KG1 (cell line): ENCODE data around the gene MNX1.

Source experiments
- DNase-seq: peaks from one replicate; lab custom pipeline; 2025; lab: John Stamatoyannopoulos, UW

MNX1 gene

DNA sequence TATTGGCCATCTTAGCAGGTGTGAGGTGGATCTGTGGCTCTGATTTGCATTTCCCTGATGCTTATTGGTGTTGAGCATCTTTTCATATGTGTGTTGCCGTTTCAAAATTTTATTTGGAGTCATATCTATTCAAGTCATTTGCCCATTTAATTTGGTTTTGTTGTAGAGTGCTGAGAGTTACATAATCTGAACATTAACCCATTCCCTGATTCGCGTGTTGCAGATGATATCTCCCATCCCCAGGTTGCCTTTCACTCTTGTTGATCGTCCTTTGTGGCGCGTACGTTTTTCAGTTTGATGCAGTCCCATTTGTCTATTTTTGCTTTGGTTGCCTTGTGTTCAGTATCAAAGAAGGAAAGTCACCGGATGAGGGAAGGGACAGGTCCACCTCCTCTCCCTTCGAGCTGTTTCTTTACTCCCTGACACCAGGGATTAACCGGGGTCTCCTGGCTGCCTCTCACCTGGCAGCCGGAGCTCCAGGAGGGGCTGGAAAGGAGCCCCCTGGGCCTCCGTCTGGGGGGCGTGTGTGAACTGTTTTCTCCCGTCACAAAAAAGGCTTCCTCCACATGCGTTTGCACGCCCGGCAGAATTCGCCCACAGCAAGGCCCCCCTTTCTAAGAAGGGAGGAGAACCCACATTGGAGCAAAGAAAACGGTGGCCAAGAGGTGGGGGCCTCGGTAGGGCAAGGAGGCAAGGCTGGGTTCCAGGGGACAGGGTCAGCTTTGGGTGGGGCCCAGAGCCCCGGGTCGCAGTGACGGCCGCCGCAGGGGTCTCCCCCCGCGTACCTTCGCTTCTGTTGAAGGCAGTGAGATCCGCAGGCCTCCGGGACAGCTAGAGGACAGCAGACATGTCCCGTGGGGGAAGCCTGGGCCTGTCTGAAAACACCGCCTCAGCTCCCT is 8.3 kb downstream of the MNX1 start:
- no peak for DNase-seq

DNA sequence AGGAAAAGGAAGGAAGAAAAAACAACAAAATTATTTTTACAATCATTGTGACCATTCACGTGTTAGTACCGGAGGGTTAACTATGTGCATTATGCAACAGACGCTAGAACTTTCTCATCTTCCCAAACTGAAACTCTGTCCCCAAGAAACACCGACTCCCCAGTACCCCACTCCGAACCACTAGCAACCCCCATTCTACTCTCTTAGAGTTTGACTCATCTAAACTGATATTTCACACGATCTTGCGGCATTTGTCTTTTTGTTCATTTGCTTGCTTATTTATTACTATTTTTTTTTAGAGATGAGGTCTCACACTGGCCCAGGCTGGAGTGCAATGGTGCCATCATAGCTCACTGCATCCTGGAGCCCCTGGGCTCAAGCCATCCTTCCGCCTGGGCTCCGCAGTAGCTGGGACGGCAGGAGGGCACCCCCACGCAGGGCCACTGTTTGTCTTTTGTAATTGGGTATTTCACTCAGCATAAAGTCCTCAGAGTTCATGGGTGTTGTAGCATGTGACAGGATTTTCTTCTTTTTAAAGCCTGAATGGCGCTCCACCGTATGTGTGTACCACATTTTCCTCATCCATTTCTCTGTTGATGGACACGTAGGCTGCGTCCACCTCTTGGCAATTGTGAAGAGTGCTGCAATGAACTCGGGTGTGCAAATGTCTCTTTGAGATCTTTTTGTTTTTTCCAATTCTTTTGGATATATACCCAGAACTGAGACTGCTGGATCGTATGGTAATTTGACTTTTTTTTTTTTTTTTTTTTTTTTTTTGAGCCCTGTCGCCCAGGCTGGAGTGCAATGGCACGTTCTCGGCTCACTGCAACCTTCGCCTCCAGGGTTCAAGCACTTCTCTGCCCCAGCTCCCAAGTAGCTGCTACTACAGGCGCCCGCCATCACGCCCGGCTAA is 9.5 kb downstream of the MNX1 start:
- DNase-seq, result no peak

DNA sequence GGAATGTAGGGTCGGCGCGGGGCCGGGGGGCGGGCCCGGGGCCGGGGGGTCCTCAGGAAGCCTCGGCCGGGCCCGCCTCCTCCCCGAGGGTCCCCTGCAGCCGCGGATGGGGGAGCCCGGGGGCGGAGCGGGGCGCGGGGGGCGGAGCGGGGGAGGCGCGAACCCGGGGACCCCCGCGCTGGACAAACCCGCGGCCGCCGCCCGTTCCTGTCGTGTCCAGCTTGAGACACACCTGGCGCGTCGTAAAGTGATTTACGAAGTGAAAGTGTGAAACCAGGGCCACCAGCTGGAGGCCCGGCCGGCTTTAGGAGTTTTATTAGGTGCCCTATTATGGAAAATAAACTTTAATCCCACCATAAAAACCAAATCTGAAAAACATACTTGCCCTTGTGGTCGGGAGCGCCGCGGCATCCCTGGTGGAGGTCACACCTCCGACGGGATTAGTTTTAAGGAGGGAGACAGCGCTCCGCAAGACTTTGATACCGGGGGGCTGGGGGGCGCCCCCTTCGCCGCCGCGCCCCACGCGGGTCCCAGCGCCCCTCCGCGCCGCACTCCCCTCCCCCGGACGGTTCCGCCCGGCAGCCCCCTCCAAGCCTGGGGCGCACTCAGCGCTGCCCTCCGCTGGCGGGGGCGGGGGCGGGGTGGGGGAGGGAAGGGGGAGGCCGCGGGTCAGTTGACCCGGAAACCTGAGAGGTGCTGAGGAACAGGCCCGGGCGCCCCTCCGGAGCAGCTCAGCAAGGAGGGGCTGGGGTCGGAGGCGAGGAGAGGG is 10.3 kb downstream of the MNX1 start:
- no peak for DNase-seq

DNA sequence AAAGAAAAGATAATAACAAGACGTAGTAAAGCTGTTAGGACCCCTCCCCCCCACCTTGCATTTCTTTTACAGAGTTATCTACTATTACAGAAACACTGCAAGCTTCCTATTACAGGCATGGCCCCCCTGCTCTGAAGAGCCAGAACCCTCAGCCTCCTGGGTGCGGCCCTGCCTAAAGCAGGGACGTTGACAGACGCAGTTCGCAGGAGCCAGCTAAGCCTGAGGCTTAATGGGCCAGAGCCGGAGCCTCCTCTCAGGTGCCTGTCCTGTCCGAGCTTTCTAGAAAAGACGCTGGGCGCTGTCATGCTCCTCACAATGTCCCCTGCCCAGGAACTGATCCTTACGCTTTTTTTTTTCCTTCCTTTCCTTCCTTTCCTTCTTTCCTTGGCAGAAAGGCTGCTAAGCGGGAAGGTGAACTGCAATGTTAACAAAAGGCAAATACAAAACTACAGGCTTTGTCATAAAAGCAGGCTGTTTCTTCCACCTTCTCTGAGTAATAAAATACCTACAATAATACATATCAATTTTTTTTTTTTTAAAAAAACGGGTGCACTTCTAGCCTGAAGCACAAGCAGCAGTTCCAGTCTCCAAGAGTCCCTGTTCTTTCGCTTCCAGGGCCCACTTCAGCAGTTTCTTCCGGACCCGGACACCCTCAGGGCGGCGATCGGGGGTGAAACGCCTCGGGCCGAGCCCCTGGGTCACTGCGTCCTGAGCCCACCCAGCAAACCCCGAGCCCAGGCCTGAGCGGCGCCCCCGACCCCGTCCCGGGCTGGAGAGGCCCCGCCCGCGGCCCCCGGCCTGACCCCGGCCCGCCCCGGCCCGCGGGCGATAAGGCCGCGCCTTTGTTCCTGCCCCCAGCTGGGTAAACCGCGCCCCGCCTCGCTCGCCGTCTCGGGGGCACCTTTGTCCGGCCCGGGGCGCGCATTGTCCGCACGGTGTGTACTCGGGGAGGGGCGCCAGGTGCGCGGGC is 11.2 kb downstream of the MNX1 start:
- no peak for DNase-seq

DNA sequence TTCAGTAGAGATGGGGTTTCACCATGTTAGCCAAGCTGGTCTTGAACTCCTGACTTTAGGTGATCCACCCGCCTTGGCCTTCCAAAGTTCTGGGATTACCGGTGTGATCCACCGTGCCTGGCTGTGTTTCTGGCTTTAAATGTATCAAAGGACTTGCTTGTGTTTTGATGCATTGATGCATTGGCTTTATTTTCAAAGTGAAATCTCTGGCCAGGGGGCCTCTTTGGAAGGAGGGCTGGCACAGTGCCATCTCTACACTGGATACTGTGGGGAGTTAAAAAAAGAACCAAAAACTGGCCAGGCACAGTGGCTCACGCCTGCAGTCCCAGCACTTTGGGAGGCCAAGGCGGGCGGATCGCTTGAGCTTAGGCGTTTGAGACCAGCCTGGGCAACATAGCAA is 16.0 kb downstream of the MNX1 start:
- DNase-seq, result no peak

DNA sequence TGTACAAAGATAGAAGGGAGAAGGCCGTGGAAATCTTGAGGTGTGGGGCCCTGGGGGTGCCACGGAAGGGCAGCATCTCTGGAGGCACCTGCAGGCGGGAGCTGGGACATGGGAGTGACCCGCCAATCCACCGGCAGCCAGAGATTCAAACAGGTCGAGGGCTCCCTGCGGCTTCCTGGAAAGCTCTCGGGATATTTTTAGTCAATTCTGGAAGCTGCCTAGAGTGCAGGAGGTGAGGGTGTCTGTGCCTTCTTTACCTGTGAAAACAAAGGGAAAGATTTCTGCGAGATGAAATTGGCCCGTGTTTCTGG is 16.6 kb downstream of the MNX1 start:
- no peak for DNase-seq

DNA sequence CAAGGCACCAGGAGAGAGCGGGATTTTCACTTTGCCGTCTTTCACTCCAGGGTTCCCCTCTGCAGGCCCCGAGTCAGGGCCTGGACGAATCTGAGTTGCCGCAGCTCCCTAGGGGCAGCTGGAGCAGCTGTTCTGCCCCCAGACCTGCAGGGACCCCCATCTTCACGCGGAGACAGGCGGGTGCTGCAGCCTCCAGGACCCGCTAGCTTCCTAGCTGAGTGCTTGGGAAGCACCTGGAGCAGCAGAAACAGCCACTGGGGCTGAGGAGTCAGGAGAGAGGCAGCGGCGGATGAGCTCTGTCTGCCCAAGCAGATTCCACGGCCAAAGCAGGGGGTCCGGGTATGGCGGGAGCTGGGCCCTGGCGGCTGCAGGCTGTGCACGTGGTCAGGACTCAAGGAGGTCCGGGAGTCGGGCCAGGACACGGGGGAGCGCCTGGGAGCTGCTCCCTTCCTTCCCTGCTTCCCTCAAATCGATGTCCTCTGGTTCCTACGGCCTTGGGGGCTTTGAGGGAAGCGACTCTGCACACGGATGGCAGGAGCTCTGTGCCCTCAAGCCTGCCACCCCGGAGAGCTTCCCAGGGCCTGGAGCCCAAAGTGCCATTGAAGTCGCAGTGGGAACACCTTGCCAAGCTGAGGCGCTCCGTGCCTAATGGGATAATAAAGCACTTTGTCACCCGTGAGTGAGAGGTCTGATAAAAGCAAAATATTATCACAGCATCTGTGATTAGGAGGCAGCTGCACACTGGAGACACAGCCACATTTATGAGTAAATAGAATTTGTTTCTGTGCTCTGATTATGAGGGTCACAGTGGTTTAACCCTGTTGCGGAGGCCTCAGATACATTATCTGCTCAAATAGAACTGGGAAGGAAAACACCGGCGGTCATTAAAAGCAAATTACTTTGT is 17.2 kb downstream of the MNX1 start:
- DNase-seq, result no peak

DNA sequence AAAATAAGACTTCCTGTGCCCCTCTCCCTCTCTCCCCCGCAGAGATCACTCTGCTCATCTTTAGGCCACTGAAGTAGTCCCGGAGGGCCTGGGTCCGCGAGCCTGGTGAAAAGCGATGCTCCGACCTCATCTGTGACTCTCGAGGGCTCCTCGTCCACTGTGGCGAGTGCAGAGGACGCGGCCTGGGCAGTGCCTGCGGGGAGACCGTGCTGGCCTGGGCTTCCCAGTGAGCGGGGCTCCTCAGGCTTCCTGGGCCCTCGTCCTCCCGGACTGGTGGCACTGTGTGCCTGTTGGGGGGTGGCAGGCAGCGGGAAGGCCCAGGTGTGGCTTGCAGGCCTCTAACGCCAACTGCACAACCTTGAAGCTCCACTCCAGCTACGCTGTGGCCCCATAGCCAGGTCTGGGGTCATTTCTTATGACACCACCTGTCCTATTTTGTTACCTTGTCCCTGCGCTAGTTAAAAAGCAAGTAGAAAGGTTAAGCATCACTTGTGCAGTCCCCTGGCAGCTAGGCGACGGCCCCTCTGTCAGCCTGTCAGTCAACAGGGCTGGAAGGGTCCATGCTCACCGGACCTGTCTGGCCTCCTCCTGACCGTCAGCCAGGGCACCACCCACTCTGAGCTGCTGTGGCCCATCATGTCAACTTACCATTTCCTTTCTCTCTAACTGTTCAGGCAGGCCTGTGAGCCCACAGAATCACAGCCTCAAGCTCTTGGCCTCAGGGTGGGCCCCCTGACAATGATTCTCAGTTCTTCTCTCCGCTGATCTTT is 20.5 kb downstream of the MNX1 start:
- no peak for DNase-seq

DNA sequence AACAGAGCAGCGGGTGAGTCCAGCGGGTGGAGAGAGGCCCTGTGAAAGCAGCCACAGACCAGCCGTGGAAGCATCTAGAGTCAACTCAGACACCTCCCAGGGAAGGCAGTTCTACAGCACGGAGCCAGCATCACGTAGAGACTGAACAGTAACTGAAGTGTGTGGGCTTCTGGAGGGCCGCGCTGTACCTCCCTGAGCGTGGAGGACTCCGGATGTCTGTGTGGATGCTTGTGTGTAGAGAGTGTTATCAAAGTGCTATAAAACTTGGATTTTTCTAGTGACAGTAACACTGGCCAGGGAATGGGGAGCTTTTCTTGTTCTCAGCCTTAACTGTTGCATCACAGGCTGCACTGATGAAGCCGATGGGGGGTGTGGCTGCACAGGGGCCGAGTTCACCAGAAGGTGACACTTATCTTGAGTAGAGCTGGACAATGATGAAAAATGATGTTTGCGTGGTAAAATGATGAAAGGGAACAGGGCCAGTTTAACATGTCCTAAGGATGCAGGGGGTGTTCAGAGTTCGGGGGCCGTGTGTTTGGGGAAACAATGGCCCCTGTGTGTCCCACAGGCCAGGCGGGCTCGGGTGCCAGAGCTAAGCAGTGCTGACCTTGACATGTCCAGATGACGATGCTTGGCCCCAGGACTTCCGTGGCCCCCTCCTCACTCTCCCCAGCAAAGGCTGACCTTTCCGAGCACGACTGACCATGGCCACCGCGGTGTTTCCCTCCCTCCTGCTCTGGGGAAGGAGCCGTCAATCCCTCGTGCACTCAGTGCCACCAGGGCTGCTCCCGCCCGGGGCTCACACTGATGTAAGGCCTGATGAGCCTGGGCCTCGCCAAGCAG is 21.9 kb downstream of the MNX1 start:
- DNase-seq, result no peak

DNA sequence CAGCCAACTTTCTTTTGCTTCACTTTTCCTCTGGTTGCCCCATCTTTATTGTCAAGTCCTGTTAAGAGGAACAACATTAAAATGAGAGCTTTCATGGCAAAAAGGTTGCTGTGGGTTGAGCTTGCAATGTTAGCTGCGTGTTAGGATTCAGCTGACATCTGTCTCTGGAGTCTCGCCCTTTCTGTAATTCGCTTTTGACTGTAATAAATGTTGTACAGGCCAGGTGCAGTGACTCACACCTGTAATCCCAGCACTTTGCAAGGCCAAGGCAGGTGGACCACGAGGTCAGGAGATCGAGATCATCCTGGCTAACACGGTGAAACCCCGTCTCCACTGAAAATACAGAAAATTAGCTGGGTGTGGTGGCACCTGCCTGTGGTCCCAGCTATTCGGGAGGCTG is 24.1 kb downstream of the MNX1 start:
- no peak for DNase-seq

DNA sequence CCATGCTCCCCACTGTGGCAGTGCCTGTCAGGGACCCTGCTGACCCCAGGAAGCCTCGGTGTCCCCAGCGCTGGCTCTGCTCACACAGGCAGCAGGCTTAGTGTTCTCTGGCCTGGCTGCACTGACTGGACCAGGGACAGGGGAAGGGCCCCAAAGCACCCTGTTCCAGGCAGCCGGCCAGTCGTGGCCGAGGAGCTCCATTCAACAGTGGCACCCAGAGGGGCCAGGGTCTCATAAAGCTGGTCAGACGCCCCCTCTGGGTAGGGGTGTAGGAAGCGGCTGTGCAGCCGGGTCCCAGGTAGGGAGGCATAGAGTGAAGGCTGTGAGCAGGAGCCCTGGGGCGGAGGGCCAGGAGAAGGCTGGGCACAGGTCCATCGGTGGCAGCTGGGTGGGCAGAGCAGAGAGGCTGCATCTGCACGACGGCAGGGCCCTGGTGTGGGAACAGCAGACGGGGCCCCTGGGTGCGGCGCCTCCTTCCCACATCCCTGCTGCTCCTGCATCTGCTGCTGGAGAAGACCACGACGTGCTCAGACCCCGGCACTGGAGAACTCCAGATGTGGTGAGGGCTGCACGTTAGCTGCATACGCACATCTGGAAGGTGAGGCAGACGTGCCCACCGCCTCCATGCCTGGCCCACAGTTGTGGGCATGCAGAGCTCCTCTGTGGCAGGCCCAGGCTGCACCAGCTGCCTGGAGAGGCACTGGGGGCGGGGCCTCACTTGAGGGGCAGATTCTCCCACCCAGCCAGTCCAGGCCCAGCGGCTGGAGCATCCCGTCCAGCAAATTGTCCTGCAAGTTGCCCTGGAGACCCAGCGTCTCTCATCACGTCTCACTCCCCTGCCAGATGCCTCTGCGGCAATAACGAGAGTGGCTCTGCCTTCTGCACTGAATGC is 25.1 kb downstream of the MNX1 start:
- no peak for DNase-seq

DNA sequence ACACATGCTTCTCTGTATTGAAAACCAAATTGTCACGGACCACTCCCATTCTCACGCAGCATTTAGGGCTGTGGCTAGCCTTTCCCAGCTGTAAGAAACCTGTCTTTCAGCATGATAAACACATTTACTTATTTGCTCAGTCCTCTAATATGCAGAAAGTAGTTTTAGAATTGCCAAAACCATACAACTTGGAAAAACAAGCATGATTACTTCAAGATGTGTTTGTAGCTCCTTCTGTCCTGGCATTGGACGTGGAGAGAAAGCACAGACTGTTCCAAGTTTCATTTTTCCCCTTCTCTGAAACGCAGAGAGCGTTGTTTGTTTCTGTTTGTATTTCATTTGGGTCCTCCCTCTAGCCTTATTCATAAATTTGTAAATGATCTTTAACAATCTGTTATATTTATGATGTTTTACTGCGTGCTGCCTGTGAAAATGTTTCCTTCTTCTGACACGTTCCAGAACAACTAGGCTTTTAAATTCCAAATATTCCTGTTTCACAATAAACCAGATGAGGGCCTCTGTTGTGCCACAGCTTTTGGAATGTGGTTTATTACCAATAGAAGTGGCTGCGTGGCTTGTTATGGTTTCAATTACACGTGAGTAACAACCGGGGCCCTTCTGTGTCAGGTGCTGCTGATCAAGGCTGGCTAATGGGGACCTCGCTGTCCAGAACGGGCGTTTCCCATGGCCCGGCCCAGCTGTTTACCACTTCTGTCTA is 26.1 kb downstream of the MNX1 start:
- DNase-seq, result no peak

DNA sequence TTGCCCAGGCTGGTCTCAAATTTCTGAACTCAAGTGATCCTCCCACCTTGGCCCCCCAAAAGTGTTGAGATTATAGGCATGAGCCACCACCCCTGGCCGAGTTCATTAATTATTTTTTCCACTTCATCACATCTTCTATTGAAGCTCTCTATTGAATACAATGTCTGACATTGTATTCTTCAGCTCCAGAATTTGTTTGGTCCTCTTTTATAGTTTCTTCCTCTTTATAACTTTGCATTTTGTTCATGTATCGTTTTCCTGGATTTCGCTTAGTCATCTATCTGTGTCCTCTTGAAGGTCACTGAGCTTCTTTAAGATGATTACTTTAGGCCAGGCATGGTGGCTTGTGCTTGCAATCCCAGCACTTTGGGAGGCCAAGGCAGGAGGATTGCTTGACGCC is 30.8 kb downstream of the MNX1 start:
- DNase-seq, result no peak

DNA sequence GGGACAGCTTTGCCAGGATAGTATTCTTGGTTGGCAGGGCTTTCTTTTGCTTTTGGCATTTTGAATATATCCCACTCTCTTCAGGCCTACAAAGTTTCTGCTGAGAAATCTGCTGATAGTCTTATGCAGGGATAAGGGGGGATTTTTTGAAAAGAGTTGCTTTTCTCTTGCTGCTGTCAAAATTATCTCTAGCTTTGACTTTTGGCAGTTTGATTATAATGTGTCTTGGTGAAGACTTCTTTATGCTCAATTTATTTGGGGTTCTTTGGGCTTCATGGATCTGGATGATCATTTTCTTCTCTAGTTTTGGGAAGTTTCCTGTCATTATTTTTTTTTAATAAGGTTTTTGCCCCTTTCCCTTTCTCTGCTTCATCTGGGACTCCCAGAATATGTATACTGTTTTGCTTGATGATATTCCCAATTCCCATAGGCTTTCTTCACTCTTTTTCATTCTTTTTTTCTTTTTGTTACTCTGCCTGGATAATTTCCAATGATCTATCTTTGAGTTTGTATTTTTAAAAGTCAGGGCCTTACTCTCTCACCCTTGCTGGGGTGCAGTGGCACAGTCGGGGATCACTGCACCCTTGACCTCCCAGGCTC is 31.4 kb downstream of the MNX1 start:
- no peak for DNase-seq

DNA sequence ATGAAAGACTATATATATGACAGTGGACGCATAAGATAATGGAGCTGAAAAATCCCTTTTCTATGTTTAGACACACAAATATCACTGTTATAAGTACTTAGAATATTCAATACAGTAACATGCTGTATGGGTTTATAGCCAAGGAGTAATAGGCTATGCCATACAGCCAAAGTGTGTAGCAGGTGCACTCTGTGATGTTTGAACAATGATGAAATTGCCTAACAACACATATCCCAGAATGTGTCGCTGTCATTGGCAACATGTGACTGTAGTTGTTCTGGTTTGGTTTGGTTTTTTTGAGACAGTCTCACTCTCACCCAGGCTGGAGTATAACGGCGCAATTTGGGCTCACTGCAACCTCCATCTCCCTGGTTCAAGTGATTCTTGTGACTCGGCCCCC is 34.8 kb downstream of the MNX1 start:
- DNase-seq, result no peak

DNA sequence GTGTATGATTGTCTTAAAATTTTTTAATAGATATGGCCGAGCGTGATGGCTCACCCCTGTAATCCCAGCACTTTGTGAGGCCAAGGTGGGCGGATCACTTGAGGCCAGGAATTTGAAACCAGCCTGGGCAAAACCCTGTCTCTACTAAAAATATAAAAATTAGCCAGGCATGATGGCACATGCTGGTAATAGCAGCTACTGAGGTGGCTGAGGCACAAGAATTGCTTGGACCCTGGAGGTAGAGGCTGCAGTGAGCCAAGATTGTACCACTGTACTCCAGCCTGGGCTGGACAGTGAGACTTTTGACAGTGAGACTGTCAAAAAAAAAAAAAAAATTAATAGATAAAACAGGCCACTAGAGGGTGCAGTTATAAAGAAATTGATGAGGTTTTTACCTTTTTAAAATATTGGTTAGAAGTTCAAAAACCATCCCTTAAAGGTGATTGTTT is 40.5 kb downstream of the MNX1 start:
- no peak for DNase-seq
